ENCODE measurements around the gene SSX3. TPM values are rescaled to one million over a fixed set of nuclear protein-coding genes. Genes with fewer than 3 reads are reported as not detected.

Gene SSX3
- total RNA-seq, 1 donor from 2014 or later, result not detected

DNA sequence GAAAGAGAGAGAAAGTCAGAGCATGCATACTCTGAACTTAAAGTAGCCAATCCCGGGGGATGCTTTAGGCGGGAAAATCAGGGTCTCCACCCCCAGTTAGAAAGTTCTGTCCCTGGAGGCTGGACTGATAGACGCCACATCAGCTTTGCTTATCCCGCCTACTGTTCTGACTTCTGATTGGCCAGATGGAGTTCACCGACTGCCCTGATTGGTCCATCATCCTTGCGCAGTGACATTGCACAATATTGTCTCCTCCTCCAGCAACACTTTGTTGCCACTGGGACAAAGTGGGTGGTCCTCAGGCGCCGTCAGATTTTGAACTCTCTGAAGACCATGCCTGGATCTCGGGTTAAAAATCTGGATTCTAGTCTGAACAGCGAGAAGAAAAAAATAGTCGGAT lies 50.3 kb downstream of the SSX3 start:
- DNase-seq, result no peak
- H3K27ac ChIP-seq, result no peak overlapping the region
- no peaks in the 10 kb centered on the region for H3K27me3 ChIP-seq (ENCODE audit: low read depth)
- H3K4me3 ChIP-seq, result no peak overlapping the region
- intact Hi-C loops (cut with DNase I), result no loop called here
- H3K36me3 ChIP-seq, result no peaks in the 10 kb centered on the region
- H3K4me1 ChIP-seq, result no peaks in the 10 kb centered on the region
- ATAC-seq, result no peak
- TF ChIP-seq, protein P1, sequence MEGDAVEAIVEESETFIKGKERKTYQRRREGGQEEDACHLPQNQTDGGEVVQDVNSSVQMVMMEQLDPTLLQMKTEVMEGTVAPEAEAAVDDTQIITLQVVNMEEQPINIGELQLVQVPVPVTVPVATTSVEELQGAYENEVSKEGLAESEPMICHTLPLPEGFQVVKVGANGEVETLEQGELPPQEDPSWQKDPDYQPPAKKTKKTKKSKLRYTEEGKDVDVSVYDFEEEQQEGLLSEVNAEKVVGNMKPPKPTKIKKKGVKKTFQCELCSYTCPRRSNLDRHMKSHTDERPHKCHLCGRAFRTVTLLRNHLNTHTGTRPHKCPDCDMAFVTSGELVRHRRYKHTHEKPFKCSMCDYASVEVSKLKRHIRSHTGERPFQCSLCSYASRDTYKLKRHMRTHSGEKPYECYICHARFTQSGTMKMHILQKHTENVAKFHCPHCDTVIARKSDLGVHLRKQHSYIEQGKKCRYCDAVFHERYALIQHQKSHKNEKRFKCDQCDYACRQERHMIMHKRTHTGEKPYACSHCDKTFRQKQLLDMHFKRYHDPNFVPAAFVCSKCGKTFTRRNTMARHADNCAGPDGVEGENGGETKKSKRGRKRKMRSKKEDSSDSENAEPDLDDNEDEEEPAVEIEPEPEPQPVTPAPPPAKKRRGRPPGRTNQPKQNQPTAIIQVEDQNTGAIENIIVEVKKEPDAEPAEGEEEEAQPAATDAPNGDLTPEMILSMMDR (IDR thresholded peaks at IDR 0.05), result no peak
- H3K9me3 ChIP-seq, result no peaks in the 10 kb centered on the region

Other genes starting within 250 kb of the SSX3 start
- gene SPACA5B, start 226.1 kb downstream of the SSX3 start, total RNA-seq, result not detected
- not detected for gene SSX5, start 159.9 kb downstream of the SSX3 start, total RNA-seq
- gene SSX1, start 101.3 kb downstream of the SSX3 start, total RNA-seq, result not detected
- gene SSX4, start 26.8 kb upstream of the SSX3 start, total RNA-seq, result not detected
- gene SSX4B, start 55.3 kb upstream of the SSX3 start, total RNA-seq, result not detected
- gene SLC38A5, start 113.6 kb upstream of the SSX3 start, total RNA-seq, result 15.9 TPM
- 30.2 TPM for gene FTSJ1, start 119.5 kb upstream of the SSX3 start, total RNA-seq
- gene PORCN, start 152.3 kb upstream of the SSX3 start, total RNA-seq, result 6.1 TPM
- gene EBP, start 165.1 kb upstream of the SSX3 start, total RNA-seq, result 74.0 TPM
- 12.0 TPM for gene TBC1D25, start 183.0 kb upstream of the SSX3 start, total RNA-seq
- 157 TPM for gene RBM3, start 217.8 kb upstream of the SSX3 start, total RNA-seq
- gene WDR13, start 240.8 kb upstream of the SSX3 start, total RNA-seq, result 125 TPM